OCI-LY7 (cell line): Measurements from ENCODE around the gene TCL1B. TPM values are rescaled to one million over a fixed set of nuclear protein-coding genes. Genes with fewer than 3 reads are reported as not detected.

Source experiments
- BruUV-seq: library from RNA; stranded (reverse); fragments of 400-500 nt; replicated peaks from 2 replicates; lab custom pipeline; 2021; lab: Mats Ljungman, UMichigan
- CTCF ChIA-PET: fragments of 300-600 bp; sonication (Branson Sonifier 250); formaldehyde crosslinking; loops from one replicate; lab custom pipeline; 2022; ENCODE audit warnings: antibody characterized with exemption; ENCODE audit not compliant: unreplicated experiment; lab: Charles Lee
- POLR2A ChIA-PET: fragments of 300-600 bp; sonication (Branson Sonifier 250); formaldehyde crosslinking; loops from one replicate; lab custom pipeline; 2022; ENCODE audit warnings: antibody characterized with exemption; lab: Charles Lee
- DNase-seq: peaks from one replicate; pipeline ENCODE4 v3.0.0-alpha.2; 2015; ENCODE audit warnings: low spot score
- H2AFZ ChIP-seq: fragments of 200-600 bp; sonication (generic), shearing (Covaris generic); 2 replicates; pipeline ENCODE4 v1.6.1; 2014; ENCODE audit warnings: mild to moderate bottlenecking, antibody characterized with exemption, low read length, moderate library complexity
- H3K27ac ChIP-seq: fragments of 200-600 bp; sonication (generic); 2 replicates; pipeline ENCODE4 v1.5.1; 2014; ENCODE audit warnings: mixed run types, low read depth, mild to moderate bottlenecking, moderate library complexity, low read length, inconsistent platforms; ENCODE audit not compliant: poor library complexity, severe bottlenecking
- H3K36me3 ChIP-seq: fragments of 200-600 bp; sonication (generic); 2 replicates; pipeline ENCODE4 v1.6.1; 2014; ENCODE audit warnings: mild to moderate bottlenecking, antibody characterized with exemption, low read length, moderate library complexity, mixed read lengths; ENCODE audit not compliant: insufficient read depth
- H3K4me1 ChIP-seq: fragments of 200-600 bp; sonication (generic); 2 replicates; pipeline ENCODE4 v1.5.1; 2014; ENCODE audit warnings: mild to moderate bottlenecking, low read length; ENCODE audit not compliant: insufficient read depth, poor library complexity, severe bottlenecking
- H3K4me2 ChIP-seq: fragments of 200-600 bp; sonication (generic); 2 replicates; pipeline ENCODE4 v1.6.1; 2014; ENCODE audit warnings: mild to moderate bottlenecking, low read length
- H3K4me3 ChIP-seq: fragments of 200-600 bp; sonication (generic); 2 replicates; pipeline ENCODE4 v1.5.1; 2014; ENCODE audit warnings: mild to moderate bottlenecking, low read depth, low read length; ENCODE audit not compliant: poor library complexity, severe bottlenecking
- H3K79me2 ChIP-seq: fragments of 200-600 bp; sonication (generic); 2 replicates; pipeline ENCODE4 v1.6.1; 2016; ENCODE audit warnings: low read depth, mild to moderate bottlenecking, low read length, moderate library complexity, mixed read lengths; ENCODE audit not compliant: insufficient read depth
- H3K9me2 ChIP-seq: fragments of 200-600 bp; sonication (generic); 2 replicates; pipeline ENCODE4 v1.6.1; 2016; ENCODE audit warnings: mild to moderate bottlenecking, low read length, mixed read lengths; ENCODE audit not compliant: insufficient read depth
- H3K9me3 ChIP-seq: fragments of 200-600 bp; sonication (generic); 2 replicates; pipeline ENCODE4 v1.6.1; 2014; ENCODE audit warnings: mild to moderate bottlenecking, mixed run types, low read length, mixed read lengths
- H4K20me1 ChIP-seq: fragments of 200-600 bp; sonication (generic); 2 replicates; pipeline ENCODE4 v1.6.1; 2014; ENCODE audit warnings: mild to moderate bottlenecking, antibody characterized with exemption, low read length, moderate library complexity, mixed read lengths; ENCODE audit not compliant: insufficient read depth
- CTCF ChIP-seq: fragments of 200-600 bp; sonication (generic); conservative IDR thresholded peaks from 2 replicates; pipeline ENCODE4 v1.5.1; 2014; ENCODE audit warnings: mild to moderate bottlenecking, antibody characterized with exemption, low read length, moderate library complexity, mixed read lengths
- EZH2phosphoT487 ChIP-seq: fragments of 200-600 bp; sonication (generic); IDR thresholded peaks from 2 replicates; pipeline ENCODE4 v1.6.1; 2018; ENCODE audit warnings: low read depth, borderline replicate concordance, mild to moderate bottlenecking, mixed run types, antibody characterized with exemption, low read length, moderate library complexity, mixed read lengths
- intact Hi-C: fragments of 100-400 bp; cut with micrococcal nuclease; formaldehyde crosslinking; loops from one replicate; pipeline ENCODE4 v1.10.0; 2022; ENCODE audit not compliant: unreplicated experiment
- total RNA-seq, 2 experiments: library from RNA; depleted of rRNA in 1 of 2; stranded (reverse); fragments of >200 nt in 1 of 2; shearing (Covaris generic) in 1 of 2; gene quantifications; 2 replicates each; pipeline ENCODE4 v1.2.3, GENCODE V29; 2014 to 2022

The TCL1B gene
- total RNA-seq, 2 experiments from 2014 or later, result 5.6 to 75.2 TPM

DNA sequence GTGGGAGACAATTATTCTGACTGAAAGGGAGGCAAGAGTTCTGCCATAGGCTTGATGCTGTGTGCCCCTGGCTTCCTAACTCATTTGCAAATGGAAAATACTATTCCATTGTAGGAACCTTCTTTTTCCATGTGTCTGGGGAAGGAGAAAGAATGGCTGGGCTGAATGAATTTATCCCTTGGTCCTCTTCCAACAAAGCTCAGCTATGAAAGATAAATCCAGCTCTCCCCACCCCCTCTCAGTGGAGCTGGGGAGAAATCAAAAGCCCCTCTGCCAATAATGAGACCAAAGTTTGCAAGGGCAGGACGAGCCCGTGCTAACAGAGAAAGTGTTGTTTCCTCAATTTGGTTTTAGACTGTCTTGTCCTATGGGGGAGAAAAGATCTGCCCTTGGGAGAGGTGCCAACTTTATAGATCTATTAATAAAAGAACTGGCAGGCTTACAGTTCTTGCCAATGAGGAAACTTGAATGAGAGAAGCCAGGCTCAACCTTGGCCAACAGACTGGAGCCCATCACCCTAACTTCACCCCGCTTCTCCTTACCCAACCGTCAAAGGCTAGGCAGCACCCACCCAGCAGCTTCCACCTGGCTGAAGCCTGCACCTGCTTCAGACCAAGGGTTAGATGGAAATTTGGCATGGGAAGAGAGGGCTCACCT, 8.9 kb upstream of the TCL1B start:
- ChIA-PET CTCF (interaction anchor here (0.6 kb wide), 1 partner anchor 12 kb away, joined by 3 read pairs; no protein-coding TSS in a partner anchor), POLR2A (interaction anchor here (0.6 to 11.3 kb wide), 2 partner anchors 11 to 34 kb away, joined by 3 to 187 read pairs; no protein-coding TSS in a partner anchor)
- no peak overlapping the region for H2AFZ ChIP-seq
- DNase-seq, result no peak
- H3K4me1 ChIP-seq, result peaks cover 46% of the 10 kb centered on the region
- peaks cover 22% of the 10 kb centered on the region; the same call in 1 of the 2 replicates for H3K9me3 ChIP-seq
- no peak overlapping the region for H3K4me3 ChIP-seq
- intact Hi-C loops, result no loop called here
- no peaks in the 10 kb centered on the region for H4K20me1 ChIP-seq
- H3K4me2 ChIP-seq, result no peak overlapping the region
- no peak overlapping the region for H3K27ac ChIP-seq
- H3K36me3 ChIP-seq, result peaks cover 37% of the 10 kb centered on the region
- no peaks in the 10 kb centered on the region for H3K9me2 ChIP-seq
- TF ChIP-seq CTCF (no peak), EZH2phosphoT487 (no peak)
- H3K79me2 ChIP-seq, result no peaks in the 10 kb centered on the region
- BruUV-seq, result no TSS peak

GRCh38 chr14:95679148-95679815, 6.9 kb upstream of the TCL1B start:
- Histone ChIP-seq H2AFZ (peak overlapping the region; percentile 55; the same call in 1 of the 2 replicates), H3K79me2 (no peaks in the 10 kb centered on the region), H3K4me3 (no peak overlapping the region), H3K4me2 (peak overlapping the region; percentile 61), H3K27ac (peak overlapping the region; percentile 52), H4K20me1 (no peaks in the 10 kb centered on the region), H3K4me1 (peaks cover 52% of the 10 kb centered on the region), H3K9me2 (no peaks in the 10 kb centered on the region), H3K36me3 (peaks cover 32% of the 10 kb centered on the region), H3K9me3 (peaks cover 22% of the 10 kb centered on the region; the same call in 1 of the 2 replicates)
- no peak for TF ChIP-seq EZH2phosphoT487
- no peak for TF ChIP-seq CTCF
- intact Hi-C loops, result no loop called here
- ChIA-PET CTCF (interaction anchor here (0.6 to 1.6 kb wide), 6 partner anchors 10 to 1583 kb away, joined by 3 to 17 read pairs (median 4); no protein-coding TSS in a partner anchor), POLR2A (interaction anchor here (0.6 to 11.3 kb wide), 8 partner anchors 10 to 210 kb away, joined by 3 to 187 read pairs (median 4); no protein-coding TSS in a partner anchor)
- no TSS peak for BruUV-seq
- no peak for DNase-seq
